SH-SY5Y (cell line): ENCODE data around the gene AGPAT3.

Experiments
- GATA2 ChIP-seq: IDR thresholded peaks from 2 replicates; pipeline ENCODE4 v1.6.1; 2011; ENCODE audit warnings: mild to moderate bottlenecking, low read depth, low read length
- GATA3 ChIP-seq: IDR thresholded peaks from 2 replicates; pipeline ENCODE4 v1.6.1; 2011; ENCODE audit warnings: low read depth, mild to moderate bottlenecking, low read length, moderate library complexity

DNA sequence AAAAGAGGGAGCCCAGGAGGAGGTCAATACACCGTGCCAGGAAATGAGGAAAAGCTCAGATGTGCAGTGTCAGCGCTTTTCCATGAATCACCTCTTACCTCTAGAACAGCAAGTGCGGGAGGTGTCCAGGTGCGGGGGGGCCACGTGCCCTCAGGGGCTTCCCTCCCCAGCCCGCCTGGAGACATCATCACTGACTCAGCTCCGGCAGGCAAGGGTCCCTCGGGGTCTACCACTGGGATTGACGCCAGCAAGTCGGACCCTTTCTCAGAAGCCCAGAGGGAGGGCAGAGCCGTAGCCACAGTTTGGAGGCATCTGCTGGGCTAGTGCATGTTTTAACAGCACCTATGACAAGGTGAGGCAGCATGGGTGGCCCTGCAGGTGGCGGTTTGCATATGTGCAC lies 79.7 kb downstream of the AGPAT3 start:
- no peak for TF ChIP-seq GATA3
- no peak for TF ChIP-seq GATA2
